DOHH2 (cell line): ENCODE measurements around the gene DMRTA2.

ENCODE experiments used
- H3F3A ChIP-seq: fragments of 200-600 bp; sonication (generic), shearing (Covaris generic); 2 replicates; pipeline ENCODE4 v1.6.0; 2016; ENCODE audit warnings: antibody characterized with exemption, mild to moderate bottlenecking; ENCODE audit not compliant: control insufficient read depth, insufficient read depth
- H3K27ac ChIP-seq: fragments of 200-600 bp; sonication (generic); 2 replicates; pipeline ENCODE4 v1.5.1; 2014; ENCODE audit warnings: low read depth, mild to moderate bottlenecking, low read length, moderate library complexity
- H3K27me3 ChIP-seq: fragments of 200-600 bp; sonication (generic); 2 replicates; pipeline ENCODE4 v1.6.1; 2014; ENCODE audit warnings: mild to moderate bottlenecking, low read length, mixed read lengths; ENCODE audit not compliant: control insufficient read depth
- H3K36me3 ChIP-seq: fragments of 200-600 bp; sonication (generic); 2 replicates; pipeline ENCODE4 v1.6.1; 2014; ENCODE audit warnings: mild to moderate bottlenecking, low read length, moderate library complexity, mixed read lengths; ENCODE audit not compliant: control insufficient read depth
- H3K4me1 ChIP-seq: fragments of 200-600 bp; sonication (generic); 2 replicates; pipeline ENCODE4 v1.6.1; 2014; ENCODE audit warnings: mild to moderate bottlenecking, low read length, mixed read lengths; ENCODE audit not compliant: control insufficient read depth
- H3K4me2 ChIP-seq: fragments of 200-600 bp; sonication (generic); 2 replicates; pipeline ENCODE4 v1.6.0; 2014; ENCODE audit warnings: mild to moderate bottlenecking, low read length, moderate library complexity
- H3K4me3 ChIP-seq: fragments of 200-600 bp; sonication (generic); 2 replicates; pipeline ENCODE4 v1.5.1; 2014; ENCODE audit warnings: mild to moderate bottlenecking, low read length, mixed read lengths
- H3K79me2 ChIP-seq: fragments of 200-600 bp; sonication (generic); 2 replicates; pipeline ENCODE4 v1.6.1; 2014; ENCODE audit warnings: mild to moderate bottlenecking, low read length, mixed read lengths; ENCODE audit not compliant: control insufficient read depth
- H3K9me2 ChIP-seq: fragments of 200-600 bp; sonication (generic); replicated peaks from 2 replicates; pipeline ENCODE4 v1.6.1; 2014; ENCODE audit warnings: mild to moderate bottlenecking, low read length, mixed read lengths; ENCODE audit not compliant: control insufficient read depth
- H3K9me3 ChIP-seq: fragments of 200-600 bp; sonication (generic); 2 replicates; pipeline ENCODE4 v1.6.1; 2014; ENCODE audit warnings: antibody characterized with exemption, low read length, mixed read lengths; ENCODE audit not compliant: control insufficient read depth, insufficient read depth
- H4K20me1 ChIP-seq: fragments of 200-600 bp; sonication (generic); 2 replicates; pipeline ENCODE4 v1.6.0; 2014; ENCODE audit warnings: low read depth, mild to moderate bottlenecking, antibody characterized with exemption, low read length, moderate library complexity; ENCODE audit not compliant: control insufficient read depth, insufficient read depth
- CTCF ChIP-seq: fragments of 200-600 bp; sonication (generic); IDR thresholded peaks from one replicate; pipeline ENCODE4 v1.5.1; 2014; ENCODE audit warnings: antibody characterized with exemption, mild to moderate bottlenecking, low read depth, low read length; ENCODE audit not compliant: poor library complexity, severe bottlenecking
- EZH2phosphoT487 ChIP-seq: fragments of 200-600 bp; sonication (generic); IDR thresholded peaks from 2 replicates; pipeline ENCODE4 v1.6.1; 2017; ENCODE audit warnings: borderline replicate concordance, mild to moderate bottlenecking, antibody characterized with exemption, low read length, moderate library complexity, mixed read lengths

DMRTA2 gene

DNA sequence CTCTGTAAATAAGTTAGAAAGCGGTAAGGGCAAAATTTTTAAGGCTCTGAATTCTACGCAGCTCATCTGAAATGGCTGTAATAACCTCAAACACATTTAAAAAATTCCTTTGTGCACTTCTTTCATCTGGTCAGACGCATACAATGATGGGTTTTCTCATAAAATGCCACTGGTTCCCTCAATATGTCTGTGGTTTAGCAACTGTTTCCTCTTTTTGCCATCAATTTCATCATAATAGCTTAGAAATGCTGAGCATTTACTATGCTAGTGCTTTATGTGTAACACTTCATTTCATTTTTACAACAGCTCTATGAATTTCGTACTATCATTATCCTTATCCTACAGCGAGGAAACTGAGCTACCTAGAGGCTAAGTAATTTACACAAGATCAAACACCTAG, 35.3 kb upstream of the DMRTA2 start:
- TF ChIP-seq EZH2phosphoT487 (no peak), CTCF (no peak)
- no peak overlapping the region for H3K27ac ChIP-seq

GRCh38 chr1:50454911-50455310, 31.7 kb upstream of the DMRTA2 start:
- H3K36me3 ChIP-seq = peaks cover 9% of the 10 kb centered on the region
- no peaks in the 10 kb centered on the region for H3K9me2 ChIP-seq
- no peaks in the 10 kb centered on the region for H3K79me2 ChIP-seq
- H3K4me1 ChIP-seq = no peaks in the 10 kb centered on the region
- H4K20me1 ChIP-seq = no peaks in the 10 kb centered on the region
- no peaks in the 10 kb centered on the region for H3K9me3 ChIP-seq
- no peak overlapping the region for H3K27ac ChIP-seq
- H3K27me3 ChIP-seq = no peaks in the 10 kb centered on the region
- H3K4me3 ChIP-seq = no peak overlapping the region
- no peak for TF ChIP-seq CTCF
- no peak for TF ChIP-seq EZH2phosphoT487
- no peaks in the 10 kb centered on the region for H3F3A ChIP-seq
- H3K4me2 ChIP-seq = no peak overlapping the region

More for the DNA sequence above, 35.3 kb upstream of the DMRTA2 start:
- Histone ChIP-seq H3K79me2 (no peaks in the 10 kb centered on the region), H3K27me3 (no peaks in the 10 kb centered on the region), H3K36me3 (no peaks in the 10 kb centered on the region), H3K4me3 (no peak overlapping the region), H3K4me2 (no peak overlapping the region), H4K20me1 (no peaks in the 10 kb centered on the region), H3K9me3 (no peaks in the 10 kb centered on the region), H3K4me1 (no peaks in the 10 kb centered on the region), H3K9me2 (no peaks in the 10 kb centered on the region), H3F3A (no peaks in the 10 kb centered on the region)

DNA sequence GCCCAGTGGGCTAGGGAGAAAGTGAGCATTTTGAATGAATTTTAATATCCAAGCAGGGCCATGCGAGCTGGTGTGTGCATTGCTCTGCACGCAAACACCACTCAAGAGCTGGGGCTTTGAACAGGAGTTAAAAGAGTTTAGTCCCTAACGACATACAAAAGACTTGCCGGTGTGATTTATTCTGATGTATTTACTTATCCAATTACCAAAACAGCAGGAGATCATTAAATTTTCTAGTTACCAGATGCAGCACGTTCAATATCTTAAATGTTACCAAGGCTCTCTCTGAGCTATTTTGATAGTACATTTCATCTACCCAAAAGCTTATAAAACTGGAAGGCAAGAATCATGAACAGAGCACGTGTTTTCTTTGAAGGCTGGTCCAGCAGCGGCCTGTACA, 30.0 kb upstream of the DMRTA2 start:
- Histone ChIP-seq H3K4me3 (no peak overlapping the region), H3K79me2 (no peaks in the 10 kb centered on the region)
- no peak for TF ChIP-seq EZH2phosphoT487
- TF ChIP-seq CTCF = no peak

DNA sequence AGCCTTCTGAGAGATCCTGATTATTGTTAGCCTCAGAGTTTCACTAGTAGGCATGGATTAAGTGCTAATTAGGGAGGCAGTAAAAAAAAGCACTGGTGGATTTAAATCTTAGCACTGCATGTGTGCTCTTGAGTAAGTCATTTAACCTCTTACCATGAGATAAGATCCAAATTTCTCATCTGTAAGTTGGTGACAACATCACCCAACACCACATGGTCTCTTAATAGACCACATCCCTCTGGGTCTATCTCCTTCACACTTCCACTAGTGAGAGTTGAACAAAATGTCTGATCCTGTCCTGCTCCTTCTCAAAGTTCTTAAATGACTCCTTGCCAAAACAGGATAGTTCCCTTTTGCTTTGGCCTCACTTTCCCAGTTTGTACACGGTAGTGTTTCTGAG, 29.5 kb upstream of the DMRTA2 start:
- no peak for TF ChIP-seq CTCF
- no peak for TF ChIP-seq EZH2phosphoT487
- Histone ChIP-seq H4K20me1 (no peaks in the 10 kb centered on the region), H3K9me3 (no peaks in the 10 kb centered on the region)

More for the DNA sequence above, 30.0 kb upstream of the DMRTA2 start:
- Histone ChIP-seq H3K27me3 (no peaks in the 10 kb centered on the region), H3K9me2 (no peaks in the 10 kb centered on the region), H3K4me2 (no peak overlapping the region), H4K20me1 (no peaks in the 10 kb centered on the region), H3K4me1 (no peaks in the 10 kb centered on the region), H3F3A (no peaks in the 10 kb centered on the region), H3K27ac (no peak overlapping the region), H3K9me3 (no peaks in the 10 kb centered on the region), H3K36me3 (peaks cover 9% of the 10 kb centered on the region)

More for the DNA sequence above, 29.5 kb upstream of the DMRTA2 start:
- H3K36me3 ChIP-seq = peaks cover 9% of the 10 kb centered on the region
- no peaks in the 10 kb centered on the region for H3K27me3 ChIP-seq
- no peak overlapping the region for H3K4me2 ChIP-seq
- no peak overlapping the region for H3K4me3 ChIP-seq
- no peaks in the 10 kb centered on the region for H3F3A ChIP-seq
- no peaks in the 10 kb centered on the region for H3K79me2 ChIP-seq
- no peaks in the 10 kb centered on the region for H3K4me1 ChIP-seq
- H3K9me2 ChIP-seq = no peaks in the 10 kb centered on the region
- no peak overlapping the region for H3K27ac ChIP-seq
